Left lung (tissue), 10 donors: ENCODE measurements around the gene CYP4F12. TPM values are rescaled to one million over a fixed set of nuclear protein-coding genes. Genes with fewer than 3 reads are reported as not detected.
"Not testable (repeated sequence)": the region's sequence is repeated elsewhere in the genome, so short reads cannot be mapped to it uniquely, and the experiment has no call there.

Experiments
- ATAC-seq: fragments of 200-7000 bp; cut with Tn5 transposase; one replicate; pipeline ENCODE4 v1.9.1; 2020; ENCODE audit warnings: moderate library complexity
- DNase-seq, 4 donors: peaks; one replicate each; pipeline ENCODE4 v3.0.0-alpha.2; 2013 to 2020
- H3K27ac ChIP-seq, 2 donors: fragments of 200-600 bp; sonication (generic) in 1 of 2; one replicate each; pipeline versions ENCODE4 v1.5.0 to v1.8.0; 2020 to 2021
- H3K27me3 ChIP-seq, 2 donors: fragments of 200-600 bp; sonication (generic) in 1 of 2; one replicate each; pipeline versions ENCODE4 v1.5.0 to v1.8.0; 2020 to 2021
- H3K36me3 ChIP-seq, 2 donors: fragments of 200-600 bp; sonication (generic) in 1 of 2; one replicate each; pipeline versions ENCODE4 v1.5.0 to v1.8.0; 2020 to 2021
- H3K4me1 ChIP-seq, 2 donors: fragments of 200-600 bp; one replicate each; pipeline ENCODE4 v1.8.0; 2021
- H3K4me3 ChIP-seq, 2 donors: fragments of 200-600 bp; sonication (generic) in 1 of 2; one replicate each; pipeline versions ENCODE4 v1.5.0 to v1.8.0; 2020 to 2021; ENCODE audit warnings: mild to moderate bottlenecking in 1 of 2
- H3K9me3 ChIP-seq, 2 donors: fragments of 200-600 bp; sonication (generic) in 1 of 2; one replicate each; pipeline versions ENCODE4 v1.5.0 to v1.8.0; 2020 to 2021
- CTCF ChIP-seq, 2 donors: fragments of 200-600 bp; sonication (generic) in 1 of 2; IDR thresholded peaks; one replicate each; pipeline versions ENCODE4 v1.5.0 to v1.8.0; 2021; ENCODE audit warnings: antibody characterized with exemption in 2 of 2
- intact Hi-C, 2 donors: fragments of 100-400 bp; cut with DNase I; formaldehyde crosslinking; loops; one replicate each; pipeline versions ENCODE4 v1.11.2 to v1.14.2; 2022
- polyA plus RNA-seq, 6 donors: library from polyadenylated mRNA; unstranded; fragments of 120-200 nt; gene quantifications; one replicate each; pipeline ENCODE4 v1.2.1, GENCODE V29; 2013; ENCODE audit not compliant: insufficient read length in 6 of 6
- total RNA-seq, 2 donors: library from RNA; stranded (reverse); fragmentation: NEBNext Ultra II Directional; extraction: Animal tissue kit (Norgen Biotek cat#: 25700); gene quantifications; one replicate each; pipeline ENCODE4 v1.2.1, GENCODE V29; 2021
- donor health status: DM: no; HTN: yes; CAD: no.
- donor health status: DM: no; HTN: no; CAD: no.

The CYP4F12 gene
- total and polyA plus RNA-seq, 8 donors: 3.8 to 15.8 (median 9.9) TPM

DNA sequence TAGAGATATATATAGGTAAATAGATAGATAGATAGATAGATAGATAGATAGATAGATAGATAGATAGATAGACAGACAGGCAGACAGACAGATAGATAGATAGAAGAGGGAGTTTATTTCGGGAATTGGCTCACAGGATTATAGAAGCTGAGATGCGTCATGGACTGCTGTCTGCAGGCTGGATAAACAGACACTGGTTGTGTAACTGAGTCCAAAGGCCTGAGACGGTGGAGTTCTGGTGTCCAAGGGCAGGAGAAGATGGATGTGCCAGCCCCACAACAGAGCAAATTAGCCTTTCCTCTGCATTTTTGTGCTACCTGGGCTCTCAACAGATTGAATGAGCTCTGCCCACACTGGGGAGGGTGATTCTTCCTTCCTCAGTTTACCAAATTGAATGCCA is 29.5 kb upstream of the CYP4F12 start:
- Histone ChIP-seq H3K4me1 (peaks cover 0 to 25% of the 10 kb centered on the region in 2 donors), H3K9me3 (no peaks in the 10 kb centered on the region), H3K4me3 (no peak overlapping the region), H3K27me3 (peaks cover 0 to 5% of the 10 kb centered on the region in 2 donors), H3K27ac (no peak overlapping the region), H3K36me3 (no peaks in the 10 kb centered on the region)
- DNase-seq (no peak), ATAC-seq (no peak)
- intact Hi-C loops: no loop called here
- no peak for TF ChIP-seq CTCF (IDR thresholded peaks at IDR 0.05)

DNA sequence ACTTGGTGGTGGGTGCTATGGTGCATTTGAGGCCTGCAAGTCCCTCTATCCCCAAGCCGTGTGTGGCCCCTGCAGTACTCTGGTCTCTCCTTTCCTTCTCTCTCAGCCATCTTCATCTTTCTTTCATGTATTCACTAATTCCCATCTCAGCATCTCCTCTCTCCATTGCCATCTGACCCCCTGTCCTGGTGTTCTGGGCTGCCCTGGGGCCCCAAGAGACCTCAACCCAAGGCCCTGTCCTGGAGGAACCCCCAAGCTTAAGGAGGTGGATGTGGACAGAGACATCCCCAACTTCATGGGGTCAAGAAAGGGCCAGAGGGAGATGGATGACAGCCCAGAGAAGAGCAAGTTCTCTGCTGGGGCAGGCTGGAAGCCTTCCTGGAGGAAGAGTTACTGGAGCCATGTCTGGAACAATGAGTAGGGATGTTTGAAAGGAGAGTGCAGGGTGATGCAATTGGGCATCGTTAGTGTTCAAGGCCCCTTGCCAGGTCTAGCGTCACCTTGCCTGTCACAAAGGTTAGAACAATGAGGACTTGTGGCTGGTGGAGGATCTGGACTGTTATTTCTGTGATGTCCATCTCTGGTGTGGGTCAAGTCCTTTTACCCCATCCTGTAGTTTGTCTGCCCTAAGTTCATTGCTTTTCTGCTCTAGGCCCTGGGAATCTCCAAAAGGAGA is 28.7 kb upstream of the CYP4F12 start:
- no peak overlapping the region for H3K4me3 ChIP-seq
- no peaks in the 10 kb centered on the region for H3K36me3 ChIP-seq
- ATAC-seq (no peak), DNase-seq (no peak)
- H3K4me1 ChIP-seq: peaks cover 0 to 25% of the 10 kb centered on the region in 2 donors
- peaks cover 0 to 5% of the 10 kb centered on the region in 2 donors for H3K27me3 ChIP-seq
- no peak overlapping the region for H3K27ac ChIP-seq
- no peak for TF ChIP-seq CTCF (IDR thresholded peaks at IDR 0.05)
- intact Hi-C loops: no loop called here
- no peaks in the 10 kb centered on the region for H3K9me3 ChIP-seq

GRCh38 chr19:15644816-15645215 is 28.1 kb upstream of the CYP4F12 start:
- intact Hi-C loops: no loop called here
- no peaks in the 10 kb centered on the region for H3K9me3 ChIP-seq
- no peak overlapping the region for H3K27ac ChIP-seq
- H3K4me3 ChIP-seq: no peak overlapping the region
- no peaks in the 10 kb centered on the region for H3K36me3 ChIP-seq
- ATAC-seq: no peak
- DNase-seq: no peak
- no peak for TF ChIP-seq CTCF (IDR thresholded peaks at IDR 0.05)
- peaks cover 0 to 5% of the 10 kb centered on the region in 2 donors for H3K27me3 ChIP-seq
- peaks cover 0 to 25% of the 10 kb centered on the region in 2 donors for H3K4me1 ChIP-seq

- Histone ChIP-seq H3K4me1 (no peaks in the 10 kb centered on the region), H3K4me3 (no peak overlapping the region), H3K27ac (no peak overlapping the region), H3K9me3 (no peaks in the 10 kb centered on the region), H3K36me3 (no peaks in the 10 kb centered on the region), H3K27me3 (peaks cover 0 to 27% of the 10 kb centered on the region in 2 donors)
- ATAC-seq (no peak), DNase-seq (no peak)
- no peak for TF ChIP-seq CTCF (IDR thresholded peaks at IDR 0.05)
- intact Hi-C loops: no loop called here
Observed at GRCh38 chr19:15649526-15649925, 23.4 kb upstream of the CYP4F12 start.

GRCh38 chr19:15650123-15650522 is 22.8 kb upstream of the CYP4F12 start:
- intact Hi-C loops, H3K4me3 ChIP-seq, ATAC-seq: not testable (repeated sequence)

GRCh38 chr19:15651791-15652190 is 21.1 kb upstream of the CYP4F12 start:
- ATAC-seq (no peak), DNase-seq (no peak)
- Histone ChIP-seq H3K36me3 (no peaks in the 10 kb centered on the region), H3K27me3 (peaks cover 0 to 38% of the 10 kb centered on the region in 2 donors), H3K27ac (no peak overlapping the region), H3K4me3 (no peak overlapping the region), H3K4me1 (no peaks in the 10 kb centered on the region), H3K9me3 (no peaks in the 10 kb centered on the region)
- intact Hi-C loops: no loop called here
- TF ChIP-seq CTCF (IDR thresholded peaks at IDR 0.05): no peak

More at GRCh38 chr19:15650123-15650522, 22.8 kb upstream of the CYP4F12 start:
- H3K36me3 ChIP-seq, H3K9me3 ChIP-seq, H3K27ac ChIP-seq, DNase-seq, H3K4me1 ChIP-seq: not testable (repeated sequence)
- H3K27me3 ChIP-seq: peaks cover 0 to 33% of the 10 kb centered on the region in 2 donors
